Globus pallidus (tissue), 1 donor: ENCODE data around the gene SLFN11.
"Not testable (repeated sequence)": the region's sequence is repeated elsewhere in the genome, so short reads cannot be mapped to it uniquely, and the experiment has no call there.

Experiments used
- DNase-seq: peaks from one replicate; pipeline ENCODE4 v3.0.0-alpha.2; 2015; ENCODE audit warnings: low spot score

The SLFN11 gene

GRCh38 chr17:35359398-35359797 is 14.0 kb downstream of the SLFN11 start:
- no peak for DNase-seq

- DNase-seq = no peak
Measured at GRCh38 chr17:35352284-35352683, 21.1 kb downstream of the SLFN11 start.

- no peak for DNase-seq
Measured at GRCh38 chr17:35350493-35350892, 22.9 kb downstream of the SLFN11 start.

GRCh38 chr17:35345926-35346771 is 27.3 kb downstream of the SLFN11 start:
- DNase-seq = peak; percentile 40

- no peak for DNase-seq
Measured at GRCh38 chr17:35345445-35345925, 27.9 kb downstream of the SLFN11 start.

GRCh38 chr17:35344262-35344661 is 29.2 kb downstream of the SLFN11 start:
- no peak for DNase-seq

- DNase-seq = no peak
Measured at GRCh38 chr17:35342276-35342675, 31.1 kb downstream of the SLFN11 start.

GRCh38 chr17:35341411-35341992 is 31.9 kb downstream of the SLFN11 start:
- no peak for DNase-seq

- no peak for DNase-seq
Measured at GRCh38 chr17:35338230-35338629, 35.2 kb downstream of the SLFN11 start.

GRCh38 chr17:35337364-35337763 is 36.1 kb downstream of the SLFN11 start:
- no peak for DNase-seq

GRCh38 chr17:35333578-35333977 is 39.8 kb downstream of the SLFN11 start:
- DNase-seq = not testable (repeated sequence)

- DNase-seq = no peak
Measured at GRCh38 chr17:35322749-35323148, 50.7 kb downstream of the SLFN11 start.

GRCh38 chr17:35315971-35316370 is 57.5 kb downstream of the SLFN11 start:
- DNase-seq = no peak

GRCh38 chr17:35315283-35315682 is 58.1 kb downstream of the SLFN11 start:
- no peak for DNase-seq

- no peak for DNase-seq
Measured at GRCh38 chr17:35314415-35315216, 58.8 kb downstream of the SLFN11 start.

GRCh38 chr17:35313875-35314409 is 59.5 kb downstream of the SLFN11 start:
- no peak for DNase-seq

GRCh38 chr17:35312790-35313711 is 60.4 kb downstream of the SLFN11 start:
- peak; percentile 37 for DNase-seq

- DNase-seq = no peak
Measured at GRCh38 chr17:35312346-35312745, 61.1 kb downstream of the SLFN11 start.

- DNase-seq = not testable (repeated sequence)
Measured at GRCh38 chr17:35309345-35309744, 64.1 kb downstream of the SLFN11 start.
